Neural cell (in vitro differentiated cells): ENCODE measurements around the gene MCC.

Source experiments
- CTCF ChIP-seq: fragments of 450-650 bp; IDR thresholded peaks from 2 replicates; pipeline ENCODE4 v1.5.1; 2014; ENCODE audit warnings: antibody characterized with exemption, mild to moderate bottlenecking, moderate library complexity; ENCODE audit not compliant: poor library complexity, severe bottlenecking
- EP300 ChIP-seq: fragments of 450-650 bp; conservative IDR thresholded peaks from 2 replicates; pipeline ENCODE4 v1.6.1; 2014; ENCODE audit warnings: antibody characterized with exemption, mild to moderate bottlenecking, moderate library complexity; ENCODE audit not compliant: poor library complexity, severe bottlenecking
- EZH2 ChIP-seq: fragments of 200-600, 300-800 bp; shearing (Covaris generic), sonication (generic); IDR thresholded peaks from 2 replicates; pipeline ENCODE4 v1.6.1; 2014; ENCODE audit warnings: antibody characterized with exemption, low read length, borderline replicate concordance, mild to moderate bottlenecking; ENCODE audit not compliant: insufficient read depth, poor library complexity, severe bottlenecking
- POLR2AphosphoS5 ChIP-seq: IDR thresholded peaks from 2 replicates; pipeline ENCODE4 v1.6.1; 2012
- REST ChIP-seq: IDR thresholded peaks from 2 replicates; pipeline ENCODE4 v1.6.1; 2012; ENCODE audit warnings: borderline replicate concordance
- SMC3 ChIP-seq: fragments of 450-650 bp; conservative IDR thresholded peaks from 2 replicates; pipeline ENCODE4 v1.6.1; 2014; ENCODE audit warnings: antibody characterized with exemption, mild to moderate bottlenecking, moderate library complexity; ENCODE audit not compliant: poor library complexity
- TAF1 ChIP-seq: IDR thresholded peaks from 2 replicates; pipeline ENCODE4 v1.6.1; 2012; ENCODE audit warnings: low read depth

GRCh38 chr5:113361701-113362100, 126.6 kb downstream of the MCC start:
- TF ChIP-seq CTCF = no peak
- TF ChIP-seq EP300 = no peak
- TF ChIP-seq TAF1 = no peak
- no peak for TF ChIP-seq SMC3
- TF ChIP-seq REST = no peak
- no peak for TF ChIP-seq EZH2
- TF ChIP-seq POLR2AphosphoS5 = no peak
